Central memory CD8-positive, alpha-beta T cell (primary cell): Measurements from ENCODE around the gene TPPP2.

Experiments used
- ATAC-seq: fragments of 150-1000 bp; cut with Tn5 transposase; replicated peaks from 2 replicates; pipeline ENCODE4 v1.10.0; 2022; ENCODE audit warnings: mild to moderate bottlenecking, moderate FRiP score, moderate number of reproducible peaks; ENCODE audit not compliant: poor library complexity, severe bottlenecking; ENCODE audit errors: extremely low read depth
- DNase-seq, 2 donors: peaks; one replicate each; pipeline ENCODE4 v3.0.0; 2021; ENCODE audit warnings: low spot score in 2 of 2
- H3K27ac Mint-ChIP-seq: one replicate; pipeline ENCODE4 v1.8.0; 2022; ENCODE audit warnings: low read depth, mild to moderate bottlenecking, moderate library complexity, mixed read lengths
- H3K27me3 Mint-ChIP-seq: one replicate; pipeline ENCODE4 v1.8.0; 2022; ENCODE audit warnings: mixed read lengths
- H3K36me3 Mint-ChIP-seq: one replicate; pipeline ENCODE4 v1.8.0; 2022; ENCODE audit warnings: mild to moderate bottlenecking, moderate library complexity, mixed read lengths; ENCODE audit not compliant: insufficient read depth
- H3K4me1 Mint-ChIP-seq: one replicate; pipeline ENCODE4 v1.8.0; 2022; ENCODE audit warnings: mixed read lengths
- H3K4me3 Mint-ChIP-seq: one replicate; pipeline ENCODE4 v1.8.0; 2022; ENCODE audit warnings: mild to moderate bottlenecking, moderate library complexity, mixed read lengths
- H3K9me3 Mint-ChIP-seq: one replicate; pipeline ENCODE4 v1.8.0; 2022; ENCODE audit warnings: mixed read lengths

Gene TPPP2

DNA sequence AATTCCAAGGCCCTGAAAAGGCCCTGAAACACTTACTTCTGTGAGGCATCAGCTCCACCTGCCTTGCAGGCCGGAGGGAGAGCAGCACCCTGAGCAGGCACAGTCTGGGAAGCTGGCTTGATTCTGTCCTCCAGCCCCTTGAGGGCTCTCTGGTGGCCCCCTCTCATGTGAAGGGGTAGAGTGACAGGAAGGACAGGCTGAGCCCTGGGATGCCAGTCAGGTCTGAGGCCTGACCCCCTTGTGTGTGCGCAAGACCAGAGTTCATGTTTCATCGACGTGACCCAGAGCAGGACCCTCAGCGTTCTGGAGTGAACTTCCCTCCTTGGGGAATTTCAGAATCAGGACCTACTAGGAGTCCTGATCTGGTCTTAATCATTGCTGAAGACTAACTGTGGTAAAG lies 28.9 kb downstream of the TPPP2 start:
- Mint-ChIP-seq H3K27me3 (peaks cover 41% of the 10 kb centered on the region), H3K9me3 (no peaks in the 10 kb centered on the region), H3K4me3 (no peak overlapping the region), H3K36me3 (no peaks in the 10 kb centered on the region), H3K27ac (no peak overlapping the region), H3K4me1 (no peaks in the 10 kb centered on the region)
- no peak for ATAC-seq
- DNase-seq = no peak

DNA sequence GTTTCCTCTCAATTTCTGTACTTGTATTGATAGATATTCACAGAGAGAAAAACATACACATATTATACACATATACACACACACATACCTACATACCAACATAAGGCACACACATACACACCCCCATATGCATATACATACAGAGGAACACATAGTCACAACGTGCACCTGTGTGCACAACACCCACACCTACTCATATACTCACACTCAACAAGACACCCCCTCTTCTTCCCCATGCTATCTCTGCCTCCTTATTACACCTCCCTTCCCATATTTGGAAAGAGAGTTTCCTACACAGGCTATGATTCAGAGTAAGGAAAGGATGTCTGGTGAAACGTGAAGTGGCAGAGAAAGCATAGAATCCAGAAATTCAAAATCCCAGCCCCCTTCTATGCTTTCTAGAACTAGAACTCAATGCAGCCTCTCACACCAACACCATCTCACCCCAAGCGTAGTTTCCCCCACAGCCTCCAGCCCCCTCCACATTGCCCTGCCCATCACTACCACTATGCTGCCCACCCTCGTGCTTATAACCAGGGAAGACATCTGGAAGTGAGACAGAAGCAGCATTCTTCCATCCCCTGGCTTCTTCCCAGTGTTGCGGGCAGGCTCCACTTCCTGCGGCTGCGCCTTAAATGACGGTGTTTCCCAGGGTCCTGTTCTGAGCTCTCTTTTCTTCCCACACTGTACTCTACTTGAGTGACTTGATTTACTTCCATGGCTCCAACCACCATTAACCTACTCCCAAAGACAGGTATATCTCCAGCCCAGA lies 30.0 kb downstream of the TPPP2 start:
- H3K27ac Mint-ChIP-seq = no peak overlapping the region
- H3K4me3 Mint-ChIP-seq = no peak overlapping the region
- H3K36me3 Mint-ChIP-seq = no peaks in the 10 kb centered on the region
- H3K4me1 Mint-ChIP-seq = no peaks in the 10 kb centered on the region
- H3K27me3 Mint-ChIP-seq = peaks cover 46% of the 10 kb centered on the region
- H3K9me3 Mint-ChIP-seq = no peaks in the 10 kb centered on the region
- no peak for DNase-seq
- ATAC-seq = no peak

DNA sequence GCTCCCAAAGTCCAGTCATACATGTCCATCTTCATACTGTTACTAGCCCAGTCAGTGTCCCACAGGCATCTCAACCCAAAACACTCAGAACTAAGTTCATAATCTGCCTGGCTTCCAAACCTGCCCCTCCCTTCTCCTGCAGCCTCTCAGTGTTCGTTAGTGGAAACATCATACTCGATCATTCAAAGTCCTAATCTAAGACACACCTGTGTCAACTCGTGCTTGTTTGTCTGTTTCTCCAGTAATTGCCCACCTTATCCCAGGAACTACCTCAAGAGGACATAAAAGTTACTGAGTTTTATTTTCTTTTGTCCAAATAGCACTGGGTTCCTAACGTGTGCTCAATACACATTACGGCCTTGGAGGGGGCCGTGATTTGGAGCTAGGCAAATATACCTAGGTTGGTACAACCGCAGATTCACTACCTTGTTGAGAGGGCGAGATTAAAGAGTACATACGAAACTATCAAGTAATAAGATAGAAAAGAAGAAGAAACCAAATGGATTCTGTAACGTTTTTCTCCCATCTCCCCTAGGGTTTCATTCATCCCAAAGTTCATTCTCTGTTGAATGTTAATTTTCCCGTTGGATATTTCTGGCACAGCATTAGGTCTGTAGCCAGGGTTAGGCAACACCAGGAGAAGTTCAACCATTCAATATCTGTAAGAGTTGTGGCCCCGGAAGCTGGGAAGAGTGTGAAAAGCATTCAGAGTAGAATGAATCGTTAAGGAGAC lies 30.8 kb downstream of the TPPP2 start:
- no peak overlapping the region for H3K27ac Mint-ChIP-seq
- no peak for DNase-seq
- no peak for ATAC-seq
- no peaks in the 10 kb centered on the region for H3K36me3 Mint-ChIP-seq
- no peak overlapping the region for H3K4me3 Mint-ChIP-seq
- peaks cover 54% of the 10 kb centered on the region for H3K27me3 Mint-ChIP-seq
- H3K4me1 Mint-ChIP-seq = no peaks in the 10 kb centered on the region
- H3K9me3 Mint-ChIP-seq = no peaks in the 10 kb centered on the region

DNA sequence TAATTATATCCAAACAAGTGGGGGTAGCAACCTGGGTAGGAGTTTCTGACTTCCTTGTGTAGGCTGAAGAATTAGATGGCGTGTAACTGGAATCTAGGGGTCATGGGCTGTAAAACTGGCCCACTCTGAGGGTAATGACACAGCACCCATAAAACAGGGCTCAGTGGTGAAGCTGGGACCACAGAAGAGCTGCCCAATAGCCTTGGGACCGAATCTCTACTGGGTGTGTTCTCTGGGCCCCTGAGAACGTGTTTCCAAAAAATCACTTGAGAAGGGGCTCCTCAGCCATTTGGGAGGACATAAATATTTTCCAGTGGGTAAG lies 31.3 kb downstream of the TPPP2 start:
- H3K27ac Mint-ChIP-seq = no peak overlapping the region

DNA sequence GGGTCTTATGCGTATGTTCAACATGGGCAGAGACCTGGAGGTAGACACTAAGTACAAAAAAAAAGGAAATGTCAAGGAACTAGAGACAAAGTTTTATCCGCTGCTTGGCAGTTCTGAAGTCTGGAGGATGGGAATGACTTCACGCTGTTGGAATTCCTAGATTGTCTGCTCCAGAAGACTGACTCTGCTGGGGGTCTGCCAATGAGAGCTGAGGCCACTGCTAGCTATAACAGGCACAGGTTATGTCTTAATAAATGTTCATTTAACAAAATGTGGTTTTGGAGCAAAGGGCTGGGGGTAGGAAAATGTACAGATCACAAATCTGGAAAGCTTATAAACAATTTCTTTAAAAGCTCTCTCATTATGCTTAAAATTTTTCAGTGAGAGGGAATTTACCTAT lies 33.5 kb downstream of the TPPP2 start:
- Mint-ChIP-seq H3K9me3 (no peaks in the 10 kb centered on the region), H3K27ac (no peak overlapping the region), H3K27me3 (peaks cover 81% of the 10 kb centered on the region), H3K4me1 (peaks cover 3% of the 10 kb centered on the region), H3K4me3 (no peak overlapping the region), H3K36me3 (no peaks in the 10 kb centered on the region)
- ATAC-seq (no peak), DNase-seq (no peak)

More for the DNA sequence above, 31.3 kb downstream of the TPPP2 start:
- Mint-ChIP-seq H3K4me3 (no peak overlapping the region), H3K36me3 (no peaks in the 10 kb centered on the region), H3K4me1 (no peaks in the 10 kb centered on the region), H3K27me3 (peaks cover 59% of the 10 kb centered on the region), H3K9me3 (no peaks in the 10 kb centered on the region)
- DNase-seq (no peak), ATAC-seq (no peak)

DNA sequence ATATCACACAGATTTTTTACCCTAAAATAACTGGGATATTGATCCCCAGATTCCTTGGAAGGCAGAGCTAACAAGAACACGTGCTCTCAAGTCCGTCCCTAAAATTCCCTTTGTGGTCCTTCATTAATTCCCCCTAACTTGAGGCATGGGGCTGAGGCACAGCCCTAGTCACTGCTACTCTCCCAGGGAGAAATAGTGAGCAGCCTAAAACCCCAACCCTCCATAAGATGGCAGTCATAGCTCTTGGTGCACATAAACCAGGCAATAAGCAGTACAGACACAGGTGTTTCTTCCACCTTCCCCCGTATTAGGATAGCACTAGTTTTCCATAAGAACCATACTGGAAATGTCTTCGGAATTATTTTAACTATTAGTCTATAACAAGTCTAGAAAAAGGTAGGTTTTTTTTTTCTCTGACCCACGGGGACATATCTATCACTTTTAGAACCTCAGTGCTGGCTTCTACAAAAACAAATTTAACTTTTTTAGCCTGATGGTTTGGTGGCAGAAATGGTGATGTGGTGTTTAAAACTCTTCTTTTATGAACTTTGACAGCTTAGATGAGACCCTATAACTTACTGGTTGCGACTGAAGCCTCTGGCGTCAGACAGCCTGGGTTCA lies 37.0 kb downstream of the TPPP2 start:
- DNase-seq (no peak), ATAC-seq (no peak)
- Mint-ChIP-seq H3K27me3 (peaks cover 94% of the 10 kb centered on the region), H3K4me3 (no peak overlapping the region), H3K36me3 (peaks cover 3% of the 10 kb centered on the region), H3K9me3 (no peaks in the 10 kb centered on the region), H3K4me1 (peaks cover 33% of the 10 kb centered on the region), H3K27ac (no peak overlapping the region)

DNA sequence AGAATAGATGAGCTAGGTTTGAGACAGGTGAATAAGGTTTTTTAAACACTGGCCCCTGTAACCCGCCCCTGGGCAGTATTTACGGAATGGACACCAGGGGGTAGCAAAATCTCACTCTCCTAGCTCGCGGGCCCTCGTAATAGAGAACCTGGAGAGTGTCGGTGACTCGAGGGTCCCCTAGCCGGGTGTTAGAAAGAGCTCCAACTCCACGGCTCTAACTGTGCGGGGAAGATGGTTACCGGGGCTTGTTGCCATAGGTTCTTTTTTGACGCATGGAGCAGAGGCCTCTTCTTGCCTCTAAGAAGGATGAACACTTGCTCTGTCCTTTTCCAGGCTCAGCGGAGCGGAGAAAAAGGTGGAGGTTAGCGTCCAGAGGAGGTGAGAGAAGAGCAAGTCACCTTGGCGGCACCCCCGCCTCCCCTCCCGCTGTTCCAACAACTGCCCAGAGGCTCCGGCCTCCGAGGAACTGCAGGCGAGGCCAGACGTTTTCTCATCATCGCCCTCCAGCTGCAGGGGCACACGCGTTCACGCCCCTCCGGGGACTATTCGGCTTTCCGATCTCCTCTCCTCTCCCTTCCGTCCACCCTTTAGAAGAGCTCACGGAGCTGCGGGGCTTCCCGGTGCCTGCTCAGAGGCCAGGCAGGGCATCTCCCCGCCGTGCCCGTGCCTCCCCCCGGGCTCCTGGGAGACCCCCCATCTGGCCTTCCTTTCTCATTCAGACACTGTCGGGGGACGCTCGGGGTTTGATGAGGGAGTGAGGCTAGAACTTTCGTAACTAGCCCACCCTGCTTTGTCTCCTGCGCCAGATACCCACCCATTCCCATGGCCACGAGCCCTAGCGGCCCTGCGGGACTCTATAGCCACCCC lies 38.7 kb downstream of the TPPP2 start:
- peak; percentile 54 for ATAC-seq
- no peaks in the 10 kb centered on the region for H3K9me3 Mint-ChIP-seq

DNA sequence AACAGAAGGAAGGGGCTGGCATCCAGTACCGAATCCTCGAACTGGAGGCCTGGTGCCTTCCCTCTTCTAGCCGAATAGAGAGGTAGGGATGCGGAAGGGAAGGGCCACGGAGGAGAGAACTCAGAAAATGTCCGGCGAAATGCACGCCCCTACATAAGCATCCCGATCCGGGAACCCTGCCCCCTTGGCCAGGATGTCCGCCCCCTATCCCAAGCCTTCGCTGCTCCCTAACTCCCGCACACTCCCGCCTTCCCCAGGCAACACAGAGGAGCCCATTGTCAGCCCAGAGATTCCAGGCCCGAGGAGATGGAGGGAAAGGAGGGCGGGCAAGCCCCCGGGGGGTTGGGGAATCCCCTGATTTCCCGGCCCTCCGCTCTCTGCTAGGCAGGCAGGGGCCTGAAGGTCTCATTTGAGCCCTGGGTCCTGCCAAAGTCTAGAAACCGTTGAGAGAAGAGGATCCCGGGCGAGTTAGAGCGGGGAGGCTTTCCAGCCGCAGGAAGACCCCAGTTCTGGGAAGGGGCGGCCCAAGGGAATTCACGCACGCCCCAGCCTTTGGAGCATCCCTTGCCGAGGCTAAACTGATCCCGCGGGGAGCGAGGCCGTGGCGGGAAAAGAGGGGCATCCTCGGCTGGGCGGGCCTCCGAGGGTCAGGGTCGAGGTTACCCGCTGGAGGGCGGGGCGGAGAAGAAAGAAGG lies 39.5 kb downstream of the TPPP2 start:
- peaks cover 3% of the 10 kb centered on the region for H3K36me3 Mint-ChIP-seq
- peak overlapping the region; percentile 82 for H3K4me3 Mint-ChIP-seq
- peak overlapping the region; percentile 76 for H3K27ac Mint-ChIP-seq
- peaks cover 34% of the 10 kb centered on the region for H3K4me1 Mint-ChIP-seq
- H3K9me3 Mint-ChIP-seq = no peaks in the 10 kb centered on the region
- peaks cover 94% of the 10 kb centered on the region for H3K27me3 Mint-ChIP-seq
- no peak for DNase-seq
- no peak for ATAC-seq

More for the DNA sequence above, 38.7 kb downstream of the TPPP2 start:
- peak overlapping the region; percentile 76 for H3K27ac Mint-ChIP-seq
- peaks cover 94% of the 10 kb centered on the region for H3K27me3 Mint-ChIP-seq
- H3K4me1 Mint-ChIP-seq = peaks cover 34% of the 10 kb centered on the region
- H3K4me3 Mint-ChIP-seq = peak overlapping the region; percentile 82
- peak; percentile 42 to 44 for DNase-seq
- peaks cover 3% of the 10 kb centered on the region for H3K36me3 Mint-ChIP-seq

DNA sequence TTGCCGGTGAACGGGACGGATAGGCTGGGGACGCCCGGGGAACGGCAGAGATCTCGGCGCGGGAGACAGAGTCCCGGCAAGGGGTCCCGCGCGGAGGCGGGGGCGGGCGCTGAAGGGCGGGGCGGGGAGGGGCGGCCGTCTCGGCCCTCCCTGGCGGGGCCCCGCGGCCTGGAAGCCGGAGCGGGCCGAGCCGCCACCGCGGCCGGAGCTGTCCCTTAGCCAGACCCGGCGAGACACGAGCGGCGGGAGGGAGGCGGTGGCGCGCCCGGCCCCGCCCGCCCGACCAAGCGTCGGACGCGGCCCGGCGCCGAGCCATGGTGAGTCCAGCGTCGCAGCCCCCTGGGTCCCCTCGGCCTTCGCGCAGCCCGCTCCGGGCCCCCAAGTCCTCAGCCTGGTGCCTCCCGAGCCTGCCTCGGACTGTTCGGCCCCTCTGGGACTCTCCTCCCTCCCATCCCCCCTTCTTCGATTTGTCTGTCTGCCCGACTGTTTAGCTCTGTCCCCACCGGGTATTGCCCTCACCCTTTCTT lies 40.1 kb downstream of the TPPP2 start, which contains the start of gene ARHGEF40:
Gene ARHGEF40 (plus strand): TSS at position 222 of the 527 bp plus-strand sequence. CDS start 93 bp downstream, at position 315.
- Mint-ChIP-seq H3K4me3 (peak within 1 kb of the TSS; percentile 82), H3K9me3 (no peaks in the 10 kb centered on the region), H3K27me3 (peaks cover 89% of the 10 kb centered on the region), H3K36me3 (peaks cover 3% of the 10 kb centered on the region), H3K4me1 (peaks cover 34% of the 10 kb centered on the region), H3K27ac (peak within 1 kb of the TSS; percentile 83)
- ATAC-seq (no peak), DNase-seq (no peak)

DNA sequence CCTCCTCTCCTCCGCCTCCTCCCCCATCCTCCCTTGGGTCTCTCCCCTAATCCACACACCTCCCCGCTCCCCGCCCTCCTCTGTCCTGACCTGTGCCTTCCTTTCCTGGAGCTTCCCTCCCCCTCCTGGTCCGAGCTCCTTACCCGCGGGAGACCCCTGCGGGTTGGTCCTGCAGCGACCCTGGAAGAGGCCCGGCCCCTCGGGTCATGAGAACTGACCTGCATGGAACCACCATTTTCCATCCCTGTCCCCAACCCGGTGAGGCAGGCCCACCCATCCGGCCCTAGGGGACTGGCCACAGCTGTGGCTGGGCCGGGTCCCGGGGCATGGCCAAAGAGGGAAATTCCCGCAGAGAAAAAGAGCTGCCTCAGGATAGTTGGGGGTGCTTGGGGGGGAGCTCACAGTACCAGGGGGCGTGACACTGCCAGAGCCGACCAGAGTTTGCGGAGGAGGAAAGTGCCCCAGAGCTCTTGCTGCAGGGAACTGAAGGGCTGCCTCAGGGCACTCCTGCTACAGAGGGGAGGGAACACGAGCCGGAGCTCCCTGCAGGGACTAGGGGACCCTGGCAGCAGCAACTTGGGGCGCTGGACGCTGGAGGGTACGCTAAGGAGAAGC lies 40.7 kb downstream of the TPPP2 start:
- Mint-ChIP-seq H3K27ac (peak overlapping the region; percentile 83), H3K9me3 (no peaks in the 10 kb centered on the region), H3K27me3 (peaks cover 84% of the 10 kb centered on the region), H3K36me3 (peaks cover 3% of the 10 kb centered on the region), H3K4me1 (peaks cover 34% of the 10 kb centered on the region), H3K4me3 (peak overlapping the region; percentile 82)
- ATAC-seq (peak; percentile 20), DNase-seq (no peak)

DNA sequence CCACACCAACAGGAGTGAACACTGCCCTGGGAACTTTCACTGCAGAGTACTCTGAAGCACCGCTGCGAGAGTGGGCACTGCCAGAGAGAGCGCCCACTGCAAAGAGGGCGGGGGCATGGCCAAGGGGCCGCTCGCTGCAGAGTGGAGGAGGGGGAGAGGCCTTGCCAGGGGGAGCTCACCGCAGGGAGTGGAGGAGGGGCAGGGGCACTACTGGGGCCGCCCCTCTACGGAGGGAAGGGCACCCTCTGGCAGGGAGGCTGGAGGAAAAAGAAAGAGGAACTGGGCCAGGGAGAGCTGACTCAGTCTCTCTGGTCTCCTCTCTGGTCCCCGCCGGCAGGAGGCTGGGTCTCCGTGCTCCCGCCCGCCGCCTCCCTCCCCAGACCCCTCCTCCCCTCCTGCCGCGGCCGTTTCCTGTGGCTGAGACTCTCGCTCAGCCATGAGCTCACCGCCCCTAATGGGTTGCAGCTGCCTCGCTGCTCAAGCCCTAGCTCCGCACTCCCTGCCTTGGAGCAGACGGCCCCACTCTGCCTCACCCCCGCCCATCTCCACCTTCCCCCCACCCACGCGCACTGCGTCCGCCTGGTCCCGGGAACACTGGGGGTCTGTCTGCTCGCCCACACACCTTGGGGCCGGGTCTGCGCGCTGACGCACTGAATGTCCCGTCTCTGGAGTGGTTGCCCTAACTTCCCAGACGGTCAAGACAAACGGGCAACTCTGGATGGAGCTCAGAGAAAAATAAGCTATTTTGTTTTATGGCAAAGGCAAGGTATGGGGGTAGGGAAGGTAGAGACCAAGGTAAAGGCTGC lies 41.4 kb downstream of the TPPP2 start:
- Mint-ChIP-seq H3K36me3 (peaks cover 3% of the 10 kb centered on the region), H3K9me3 (no peaks in the 10 kb centered on the region), H3K4me3 (peak overlapping the region; percentile 82), H3K4me1 (peaks cover 34% of the 10 kb centered on the region), H3K27ac (peak overlapping the region; percentile 83), H3K27me3 (peaks cover 77% of the 10 kb centered on the region)
- DNase-seq = no peak
- peak; percentile 41 for ATAC-seq
